IPS-15b (cell line): ENCODE measurements around the gene CSRNP3.

Experiments
- H3K27me3 ChIP-seq: one replicate; pipeline ENCODE4 v1.6.1; 2013; ENCODE audit warnings: low read length; ENCODE audit not compliant: control insufficient read depth, insufficient read depth
- H3K36me3 ChIP-seq: one replicate; pipeline ENCODE4 v1.6.1; 2013; ENCODE audit warnings: low read length; ENCODE audit not compliant: control insufficient read depth, insufficient read depth
- H3K4me1 ChIP-seq: one replicate; pipeline ENCODE4 v1.6.1; 2013; ENCODE audit warnings: mild to moderate bottlenecking, low read length; ENCODE audit not compliant: control insufficient read depth, insufficient read depth
- H3K4me3 ChIP-seq: one replicate; pipeline ENCODE4 v1.5.1; 2013; ENCODE audit warnings: low read depth, low read length
- H3K9ac ChIP-seq: one replicate; pipeline ENCODE4 v1.6.1; 2013; ENCODE audit warnings: low read depth, mild to moderate bottlenecking, low read length
- H3K9me3 ChIP-seq: one replicate; pipeline ENCODE4 v1.6.1; 2013; ENCODE audit warnings: mild to moderate bottlenecking, low read length; ENCODE audit not compliant: control insufficient read depth, insufficient read depth

The CSRNP3 gene

GRCh38 chr2:165472922-165473321, 3.4 kb downstream of the CSRNP3 start:
- peaks cover 15% of the 10 kb centered on the region for H3K4me1 ChIP-seq
- H3K4me3 ChIP-seq, result no peak overlapping the region
- H3K36me3 ChIP-seq, result no peaks in the 10 kb centered on the region
- no peaks in the 10 kb centered on the region for H3K9me3 ChIP-seq
- H3K27me3 ChIP-seq, result no peaks in the 10 kb centered on the region
- no peak overlapping the region for H3K9ac ChIP-seq

DNA sequence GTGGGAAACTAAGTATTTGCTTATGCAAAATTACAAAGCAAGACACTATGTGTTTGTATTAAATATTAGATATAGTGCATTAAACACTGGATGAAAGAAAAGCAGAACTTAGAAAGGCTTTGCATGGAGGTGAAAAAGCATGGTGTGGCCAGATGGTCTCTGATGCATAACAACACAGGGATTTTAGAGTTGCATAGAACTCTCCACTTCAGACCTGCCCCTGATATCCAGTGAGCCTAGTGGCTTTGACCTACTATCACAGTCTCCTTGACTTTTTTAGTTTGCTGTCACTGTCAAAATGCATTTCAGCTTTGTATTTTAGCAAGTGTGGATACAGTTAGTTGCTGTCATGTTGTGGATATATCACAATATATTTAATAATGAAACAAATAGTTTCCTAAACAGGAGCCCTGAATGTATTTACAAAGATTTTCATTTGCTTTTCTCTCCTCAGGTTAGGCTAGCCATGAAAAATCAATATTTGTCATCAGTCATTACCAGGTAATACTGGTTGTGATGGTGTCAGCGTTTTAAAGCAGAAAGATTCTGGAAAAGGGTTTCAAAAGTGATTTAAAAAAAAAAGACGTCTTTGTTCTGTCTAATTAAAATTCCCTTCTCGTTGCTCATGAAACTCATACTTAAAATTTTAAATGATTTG, 5.2 kb downstream of the CSRNP3 start:
- Histone ChIP-seq H3K4me1 (peaks cover 8% of the 10 kb centered on the region), H3K9ac (no peak overlapping the region), H3K27me3 (no peaks in the 10 kb centered on the region), H3K9me3 (no peaks in the 10 kb centered on the region), H3K36me3 (no peaks in the 10 kb centered on the region), H3K4me3 (no peak overlapping the region)

GRCh38 chr2:165475277-165476004, 5.9 kb downstream of the CSRNP3 start:
- Histone ChIP-seq H3K27me3 (no peaks in the 10 kb centered on the region), H3K9me3 (no peaks in the 10 kb centered on the region), H3K9ac (no peak overlapping the region)

GRCh38 chr2:165479856-165480255, 10.4 kb downstream of the CSRNP3 start:
- no peaks in the 10 kb centered on the region for H3K27me3 ChIP-seq
- H3K4me3 ChIP-seq, result no peak overlapping the region
- no peaks in the 10 kb centered on the region for H3K36me3 ChIP-seq
- H3K9ac ChIP-seq, result no peak overlapping the region
- no peaks in the 10 kb centered on the region for H3K4me1 ChIP-seq
- H3K9me3 ChIP-seq, result no peaks in the 10 kb centered on the region

More at GRCh38 chr2:165475277-165476004, 5.9 kb downstream of the CSRNP3 start:
- no peaks in the 10 kb centered on the region for H3K36me3 ChIP-seq
- H3K4me3 ChIP-seq, result no peak overlapping the region
- peaks cover 8% of the 10 kb centered on the region for H3K4me1 ChIP-seq

DNA sequence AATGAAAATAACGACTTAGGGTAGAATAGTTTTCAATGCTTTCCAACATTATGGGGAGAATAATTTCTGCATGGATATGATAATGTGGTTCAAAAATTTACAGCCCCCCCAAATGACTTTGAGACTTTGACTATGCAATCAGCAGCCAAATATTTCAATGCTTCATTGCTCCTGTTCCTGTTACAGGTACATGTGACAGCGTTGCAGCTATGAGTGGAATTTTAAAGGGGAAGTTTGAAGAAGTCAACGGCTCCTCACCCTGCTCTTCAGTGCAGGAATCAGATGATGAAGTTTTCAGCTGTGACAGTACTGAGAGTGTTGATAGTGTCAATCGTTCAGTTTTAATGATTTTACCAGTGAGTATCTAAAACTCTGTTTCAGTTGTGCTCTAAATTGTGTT, 25.1 kb downstream of the CSRNP3 start:
- H3K27me3 ChIP-seq, result no peaks in the 10 kb centered on the region
- no peaks in the 10 kb centered on the region for H3K9me3 ChIP-seq
- H3K9ac ChIP-seq, result no peak overlapping the region
- no peaks in the 10 kb centered on the region for H3K4me1 ChIP-seq
- H3K36me3 ChIP-seq, result no peaks in the 10 kb centered on the region
- H3K4me3 ChIP-seq, result no peak overlapping the region

DNA sequence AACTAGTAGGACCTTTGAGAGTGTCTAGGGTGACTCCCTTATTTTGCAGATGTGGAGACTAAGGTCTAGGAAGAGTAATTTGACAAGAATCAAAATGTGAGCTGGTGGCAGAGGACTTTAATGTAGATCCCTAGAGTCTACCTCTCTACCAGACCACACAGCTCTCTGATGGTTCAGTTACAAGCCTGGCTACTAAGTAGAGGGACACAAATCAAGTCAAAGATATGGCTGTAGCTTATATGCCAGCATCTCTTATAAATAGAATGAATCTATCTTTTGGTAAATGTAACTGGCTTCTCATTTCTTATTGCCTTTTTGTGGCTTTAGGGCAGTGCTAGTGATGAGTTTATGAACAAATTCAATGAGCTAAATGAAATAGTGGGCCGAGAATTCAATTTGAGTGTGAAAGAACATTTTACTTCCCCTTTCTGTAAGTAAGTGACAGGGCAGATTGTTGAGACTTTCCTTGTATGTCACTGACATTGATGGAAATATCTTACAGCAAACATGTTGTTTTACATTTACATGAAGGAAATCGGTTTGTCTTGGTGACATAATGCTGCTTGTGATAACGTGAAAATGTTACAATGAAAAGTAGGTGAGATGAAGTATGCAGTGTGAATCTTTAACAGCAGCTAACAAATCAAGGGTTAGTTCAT, 28.3 kb downstream of the CSRNP3 start:
- H3K27me3 ChIP-seq, result no peaks in the 10 kb centered on the region
- H3K36me3 ChIP-seq, result no peaks in the 10 kb centered on the region
- H3K9ac ChIP-seq, result no peak overlapping the region
- no peak overlapping the region for H3K4me3 ChIP-seq
- no peaks in the 10 kb centered on the region for H3K9me3 ChIP-seq
- no peaks in the 10 kb centered on the region for H3K4me1 ChIP-seq

DNA sequence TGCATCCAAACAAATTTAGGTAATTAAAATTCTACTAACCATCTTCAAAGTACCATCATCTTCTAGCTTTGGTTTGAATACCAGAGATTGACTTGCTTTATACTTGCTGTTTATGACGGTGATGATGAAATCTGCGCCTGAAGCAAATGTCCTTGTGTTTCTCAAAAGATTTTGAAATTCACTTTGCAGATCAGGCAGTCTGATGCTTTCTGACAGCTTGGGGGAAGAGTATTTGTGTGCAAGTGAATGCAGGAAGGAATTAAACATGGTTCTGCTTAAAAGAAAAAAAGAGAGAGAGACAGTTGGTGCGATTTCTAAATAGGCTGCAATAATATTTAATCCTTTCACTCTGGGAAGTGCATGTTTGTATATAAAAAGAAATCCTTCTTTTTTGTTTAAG, 29.6 kb downstream of the CSRNP3 start:
- Histone ChIP-seq H3K4me1 (no peaks in the 10 kb centered on the region), H3K4me3 (no peak overlapping the region)

GRCh38 chr2:165500001-165500400, 30.5 kb downstream of the CSRNP3 start:
- H3K4me3 ChIP-seq, result no peak overlapping the region
- H3K9me3 ChIP-seq, result no peaks in the 10 kb centered on the region
- no peaks in the 10 kb centered on the region for H3K36me3 ChIP-seq

More for the DNA sequence above, 29.6 kb downstream of the CSRNP3 start:
- H3K9ac ChIP-seq, result no peak overlapping the region
- H3K9me3 ChIP-seq, result no peaks in the 10 kb centered on the region
- H3K36me3 ChIP-seq, result no peaks in the 10 kb centered on the region
- H3K27me3 ChIP-seq, result no peaks in the 10 kb centered on the region

GRCh38 chr2:165500816-165501215, 31.3 kb downstream of the CSRNP3 start:
- H3K4me3 ChIP-seq, result no peak overlapping the region
- no peaks in the 10 kb centered on the region for H3K9me3 ChIP-seq
- H3K9ac ChIP-seq, result no peak overlapping the region
- H3K27me3 ChIP-seq, result no peaks in the 10 kb centered on the region
- no peaks in the 10 kb centered on the region for H3K4me1 ChIP-seq
- H3K36me3 ChIP-seq, result no peaks in the 10 kb centered on the region

More at GRCh38 chr2:165500001-165500400, 30.5 kb downstream of the CSRNP3 start:
- H3K4me1 ChIP-seq, result no peaks in the 10 kb centered on the region
- no peaks in the 10 kb centered on the region for H3K27me3 ChIP-seq
- no peak overlapping the region for H3K9ac ChIP-seq

DNA sequence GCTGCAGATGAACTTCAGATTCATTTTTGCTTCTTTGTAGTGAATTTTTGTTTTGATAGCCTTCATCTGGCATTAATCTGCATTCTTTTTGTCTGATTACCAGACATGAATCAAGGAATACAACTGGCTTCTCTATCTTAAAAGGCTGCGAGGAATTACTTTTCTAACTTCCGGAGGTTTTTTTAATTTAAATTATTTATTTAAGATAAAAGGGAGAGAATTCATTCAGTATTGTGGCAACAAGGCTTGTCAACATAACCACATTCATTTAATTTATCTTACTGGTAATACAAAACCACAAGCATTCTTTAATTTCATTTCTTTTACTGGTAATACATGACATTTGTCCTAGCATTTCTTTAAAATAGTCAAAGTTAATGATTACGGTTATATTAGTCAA, 36.0 kb downstream of the CSRNP3 start:
- no peaks in the 10 kb centered on the region for H3K9me3 ChIP-seq
- no peaks in the 10 kb centered on the region for H3K36me3 ChIP-seq
- H3K4me1 ChIP-seq, result no peaks in the 10 kb centered on the region
- H3K27me3 ChIP-seq, result no peaks in the 10 kb centered on the region
- H3K9ac ChIP-seq, result no peak overlapping the region
- H3K4me3 ChIP-seq, result no peak overlapping the region

- H3K9me3 ChIP-seq, result no peaks in the 10 kb centered on the region
- no peaks in the 10 kb centered on the region for H3K4me1 ChIP-seq
- H3K36me3 ChIP-seq, result no peaks in the 10 kb centered on the region
- no peak overlapping the region for H3K9ac ChIP-seq
- no peaks in the 10 kb centered on the region for H3K27me3 ChIP-seq
- H3K4me3 ChIP-seq, result no peak overlapping the region
Measured at GRCh38 chr2:165508927-165509326, 39.4 kb downstream of the CSRNP3 start.

GRCh38 chr2:165513479-165513878, 44.0 kb downstream of the CSRNP3 start:
- Histone ChIP-seq H3K9me3 (no peaks in the 10 kb centered on the region), H3K9ac (no peak overlapping the region), H3K27me3 (no peaks in the 10 kb centered on the region), H3K4me3 (no peak overlapping the region), H3K4me1 (no peaks in the 10 kb centered on the region), H3K36me3 (no peaks in the 10 kb centered on the region)
